Thoracic aorta (tissue), 2 donors: Measurements from ENCODE around the gene ARMC3. TPM values are rescaled to one million over a fixed set of nuclear protein-coding genes. Genes with fewer than 3 reads are reported as not detected.

Experiments
- ATAC-seq: fragments of 150-250 bp; one replicate; pipeline ENCODE4 v1.8.0; 2017; ENCODE audit warnings: low read depth; ENCODE audit not compliant: insufficient number of reproducible peaks, low FRiP score
- DNase-seq: peaks from one replicate; pipeline ENCODE4 v3.0.0-alpha.2; 2020; ENCODE audit warnings: low spot score
- H3K27ac ChIP-seq, 2 donors: fragments of 200-600 bp; sonication (generic); 1 replicate in 1 of 2; 2 replicates in 1 of 2; pipeline ENCODE4 v1.5.1; 2016; ENCODE audit warnings: mild to moderate bottlenecking in 2 of 2, moderate library complexity in 2 of 2
- H3K27me3 ChIP-seq: fragments of 200-600 bp; sonication (generic); replicated peaks from 2 replicates; pipeline ENCODE4 v1.6.0; 2016; ENCODE audit warnings: mild to moderate bottlenecking; ENCODE audit not compliant: insufficient read depth
- H3K36me3 ChIP-seq: fragments of 200-600 bp; sonication (generic); one replicate; pipeline ENCODE4 v1.5.1; 2016
- H3K4me1 ChIP-seq, 2 donors: fragments of 200-600 bp; sonication (generic); 1 replicate in 1 of 2; 2 replicates in 1 of 2; pipeline versions ENCODE4 v1.5.1 to v1.6.0; 2016; ENCODE audit warnings: low read depth in 2 of 2, mild to moderate bottlenecking in 1 of 2; ENCODE audit not compliant: control insufficient read depth in 1 of 2
- H3K4me3 ChIP-seq: fragments of 200-600 bp; sonication (generic); 2 replicates; pipeline ENCODE4 v1.5.1; 2016; ENCODE audit warnings: mild to moderate bottlenecking
- H3K9me3 ChIP-seq: fragments of 200-600 bp; sonication (generic); 2 replicates; pipeline ENCODE4 v1.5.1; 2016
- total RNA-seq, 2 donors: library from RNA; depleted of rRNA; stranded (reverse); fragments of >200 nt; gene quantifications; one replicate each; pipeline versions ENCODE4 v1.1.0 to v1.2.3, GENCODE V29; 2016
- TF ChIP-seq, protein P1 (sequence below): fragments of 200-600 bp; sonication (generic); IDR thresholded peaks from one replicate; pipeline ENCODE4 v1.5.1; 2019; ENCODE audit warnings: antibody characterized with exemption

ARMC3 gene
- total RNA-seq, 2 donors from 2014 or later = not detected

DNA sequence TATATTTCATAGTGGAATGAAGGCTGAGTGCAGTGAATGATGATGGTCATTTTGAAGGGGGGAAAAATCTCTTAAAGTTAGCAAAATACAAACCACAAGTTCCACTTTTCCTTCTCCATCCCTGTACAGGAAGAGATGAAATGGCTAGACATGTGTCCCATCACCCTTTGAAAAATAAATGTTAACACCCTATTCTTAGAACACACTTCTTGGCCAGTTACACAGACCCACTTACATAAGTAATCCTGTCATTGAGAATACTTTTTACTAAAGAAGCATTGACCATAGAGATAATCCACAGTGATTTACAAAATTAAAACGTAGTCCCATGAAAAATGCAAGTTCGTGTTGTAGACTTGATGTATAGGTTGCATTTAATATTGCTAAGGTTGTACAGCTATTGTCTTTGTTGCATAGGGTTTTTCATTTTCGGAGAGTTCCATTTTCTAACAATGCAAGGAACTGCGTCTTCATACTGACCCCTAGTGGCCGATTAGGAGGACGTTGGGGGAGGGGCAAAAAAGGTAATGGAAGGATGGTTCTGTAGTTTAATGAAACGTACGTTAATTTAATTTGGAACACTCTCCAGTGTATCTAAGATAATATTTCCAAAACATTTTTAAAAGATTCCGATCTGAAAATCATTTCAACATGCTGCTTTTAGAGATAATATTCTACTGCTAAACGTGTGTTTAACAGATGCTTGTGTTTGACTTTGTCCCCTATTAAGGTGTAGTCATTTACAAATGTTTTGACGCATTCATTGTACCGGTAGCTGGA, 60.9 kb downstream of the ARMC3 start:
- no peaks in the 10 kb centered on the region for H3K9me3 ChIP-seq
- DNase-seq = no peak
- H3K4me1 ChIP-seq = peaks cover 0 to 5% of the 10 kb centered on the region in 2 donors
- H3K4me3 ChIP-seq = no peak overlapping the region
- no peak for ATAC-seq
- H3K27ac ChIP-seq = no peak overlapping the region
- H3K27me3 ChIP-seq = no peaks in the 10 kb centered on the region
- H3K36me3 ChIP-seq = no peaks in the 10 kb centered on the region
- TF ChIP-seq, protein P1, sequence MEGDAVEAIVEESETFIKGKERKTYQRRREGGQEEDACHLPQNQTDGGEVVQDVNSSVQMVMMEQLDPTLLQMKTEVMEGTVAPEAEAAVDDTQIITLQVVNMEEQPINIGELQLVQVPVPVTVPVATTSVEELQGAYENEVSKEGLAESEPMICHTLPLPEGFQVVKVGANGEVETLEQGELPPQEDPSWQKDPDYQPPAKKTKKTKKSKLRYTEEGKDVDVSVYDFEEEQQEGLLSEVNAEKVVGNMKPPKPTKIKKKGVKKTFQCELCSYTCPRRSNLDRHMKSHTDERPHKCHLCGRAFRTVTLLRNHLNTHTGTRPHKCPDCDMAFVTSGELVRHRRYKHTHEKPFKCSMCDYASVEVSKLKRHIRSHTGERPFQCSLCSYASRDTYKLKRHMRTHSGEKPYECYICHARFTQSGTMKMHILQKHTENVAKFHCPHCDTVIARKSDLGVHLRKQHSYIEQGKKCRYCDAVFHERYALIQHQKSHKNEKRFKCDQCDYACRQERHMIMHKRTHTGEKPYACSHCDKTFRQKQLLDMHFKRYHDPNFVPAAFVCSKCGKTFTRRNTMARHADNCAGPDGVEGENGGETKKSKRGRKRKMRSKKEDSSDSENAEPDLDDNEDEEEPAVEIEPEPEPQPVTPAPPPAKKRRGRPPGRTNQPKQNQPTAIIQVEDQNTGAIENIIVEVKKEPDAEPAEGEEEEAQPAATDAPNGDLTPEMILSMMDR = peak; percentile 93

DNA sequence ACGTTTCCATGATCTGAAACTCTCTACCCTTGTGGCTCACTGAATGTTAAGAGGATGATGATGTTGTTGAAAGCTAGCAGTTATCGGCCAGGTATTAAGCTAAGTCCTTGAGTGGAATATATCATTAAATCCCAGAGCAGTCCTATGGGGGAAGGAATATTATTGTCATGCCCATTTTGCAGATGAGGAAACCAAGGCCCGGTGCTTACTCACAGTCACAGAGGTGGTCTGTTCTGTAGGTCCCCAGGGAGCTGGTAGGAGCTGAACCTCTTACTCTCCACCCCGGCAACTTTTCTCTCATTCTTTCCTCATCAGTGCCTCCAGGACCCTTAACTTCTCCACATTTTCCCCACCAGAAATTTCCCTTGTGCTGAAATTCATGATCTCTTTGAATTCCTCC, 62.6 kb downstream of the ARMC3 start:
- Histone ChIP-seq H3K36me3 (no peaks in the 10 kb centered on the region), H3K4me1 (peaks cover 0 to 5% of the 10 kb centered on the region in 2 donors), H3K27ac (no peak overlapping the region), H3K4me3 (no peak overlapping the region), H3K27me3 (no peaks in the 10 kb centered on the region), H3K9me3 (no peaks in the 10 kb centered on the region)
- TF ChIP-seq, protein P1 = no peak
- DNase-seq = no peak
- ATAC-seq = no peak

DNA sequence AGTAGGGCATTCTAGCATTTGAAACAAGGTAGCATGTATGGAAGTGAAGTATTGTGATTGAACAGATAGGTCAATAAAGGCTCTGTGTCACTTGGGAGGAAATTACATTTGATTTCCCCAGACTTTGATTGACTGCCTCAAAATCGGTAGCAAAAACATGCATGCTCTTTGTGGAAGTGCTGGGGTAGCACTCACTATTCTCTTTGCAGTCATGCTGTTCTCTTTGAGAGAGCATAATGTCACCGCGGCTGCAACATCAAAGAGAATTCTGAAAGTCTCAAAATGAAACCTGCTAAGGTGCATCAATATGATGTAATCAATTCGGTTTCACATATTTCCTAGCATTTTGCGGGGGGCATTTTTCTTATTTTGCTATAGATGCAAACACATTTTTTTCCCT, 64.2 kb downstream of the ARMC3 start:
- no peak overlapping the region for H3K4me3 ChIP-seq
- DNase-seq (no peak), ATAC-seq (no peak)
- TF ChIP-seq, protein P1 = no peak
- peaks cover 0 to 5% of the 10 kb centered on the region in 2 donors for H3K4me1 ChIP-seq
- H3K27me3 ChIP-seq = no peaks in the 10 kb centered on the region
- no peaks in the 10 kb centered on the region for H3K9me3 ChIP-seq
- H3K27ac ChIP-seq = no peak overlapping the region
- no peaks in the 10 kb centered on the region for H3K36me3 ChIP-seq

DNA sequence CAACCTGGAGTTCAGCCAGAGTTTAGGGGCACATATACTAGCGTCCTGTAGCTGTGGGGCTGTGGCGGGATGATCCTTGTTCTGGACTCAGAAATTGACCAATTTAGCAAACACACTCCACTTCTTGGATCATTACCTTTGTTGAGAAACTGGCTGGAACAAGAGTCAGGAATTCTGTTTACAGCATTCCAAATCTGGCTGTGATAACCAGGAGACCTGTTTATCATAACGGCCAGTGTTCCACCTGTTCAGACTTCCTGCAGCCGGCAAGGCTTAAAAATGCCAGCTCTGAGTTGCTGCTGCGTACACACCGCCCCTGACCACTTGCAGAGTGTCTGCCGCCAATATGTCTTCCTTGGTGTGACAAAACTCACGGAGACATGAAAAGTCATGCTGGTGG, 64.8 kb downstream of the ARMC3 start:
- no peak overlapping the region for H3K27ac ChIP-seq
- DNase-seq = no peak
- TF ChIP-seq, protein P1 = no peak
- no peaks in the 10 kb centered on the region for H3K9me3 ChIP-seq
- no peak overlapping the region for H3K4me3 ChIP-seq
- ATAC-seq = no peak
- no peaks in the 10 kb centered on the region for H3K27me3 ChIP-seq
- no peaks in the 10 kb centered on the region for H3K36me3 ChIP-seq
- H3K4me1 ChIP-seq = peaks cover 0 to 5% of the 10 kb centered on the region in 2 donors

DNA sequence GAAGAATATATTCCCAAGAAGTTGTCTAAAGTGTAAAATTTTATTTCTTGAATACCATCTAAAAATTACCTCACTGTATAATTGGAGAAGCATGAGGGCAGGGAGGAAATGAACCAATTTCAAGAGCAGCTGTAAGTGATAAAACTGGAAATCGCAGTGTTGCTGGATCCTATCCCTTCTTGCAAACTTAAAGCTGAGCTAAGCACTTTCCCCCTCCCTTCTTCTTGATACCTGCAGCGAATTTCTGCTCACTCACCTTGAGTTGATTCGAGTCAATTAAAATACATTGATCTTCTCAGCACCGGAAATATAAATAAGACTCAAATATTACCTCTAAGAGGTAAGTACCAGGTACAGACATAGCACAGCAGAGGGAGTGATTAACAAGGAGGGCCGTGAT, 65.5 kb downstream of the ARMC3 start:
- H3K9me3 ChIP-seq = no peaks in the 10 kb centered on the region
- TF ChIP-seq, protein P1 = no peak
- no peak overlapping the region for H3K4me3 ChIP-seq
- DNase-seq (no peak), ATAC-seq (no peak)
- H3K27me3 ChIP-seq = no peaks in the 10 kb centered on the region
- no peak overlapping the region for H3K27ac ChIP-seq
- H3K4me1 ChIP-seq = peaks cover 0 to 4% of the 10 kb centered on the region in 2 donors
- no peaks in the 10 kb centered on the region for H3K36me3 ChIP-seq
